ENCODE results near the gene URB2.
"Not testable (repeated sequence)": the region's sequence is repeated elsewhere in the genome, so short reads cannot be mapped to it uniquely, and the experiment has no call there.

URB2 gene

DNA sequence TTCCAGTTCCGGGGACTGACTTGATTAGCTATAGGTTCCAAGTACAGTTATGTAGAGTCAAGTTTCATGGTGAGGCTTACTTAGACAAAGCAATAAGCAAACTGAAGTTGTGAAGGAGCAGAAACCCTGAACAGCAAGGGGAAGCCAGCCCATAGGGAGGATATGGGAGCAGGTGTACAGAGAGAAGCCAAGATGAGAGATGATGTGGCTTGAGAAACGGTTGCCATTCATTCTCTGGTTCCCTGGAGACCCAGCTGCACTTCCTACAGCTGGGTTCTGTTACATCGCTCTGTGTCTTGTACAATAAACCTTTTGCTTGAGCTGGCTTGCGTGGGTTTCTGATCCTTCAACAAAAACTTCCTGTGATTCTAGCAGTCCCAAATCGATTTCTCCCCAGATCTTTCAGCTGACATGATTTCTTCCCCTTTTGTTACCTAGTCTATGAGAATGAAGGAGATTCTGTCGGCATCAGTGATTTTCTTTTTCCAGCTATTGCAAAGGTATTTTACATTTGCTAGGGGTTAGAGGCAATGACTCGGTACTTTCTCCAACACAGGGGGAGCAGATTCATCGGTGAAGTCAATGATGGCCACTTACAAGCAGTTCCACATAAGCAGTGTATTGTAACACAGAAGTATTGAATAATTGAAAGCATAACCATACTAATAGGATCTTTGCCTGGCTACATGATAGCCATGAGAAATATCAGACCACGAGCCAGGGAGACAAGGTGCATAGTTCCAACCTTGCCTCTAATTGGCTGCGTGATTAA is 67.3 kb downstream of the URB2 start:
- no peak for DNase-seq (ENCODE audit: low read depth in 2 of 2)

DNA sequence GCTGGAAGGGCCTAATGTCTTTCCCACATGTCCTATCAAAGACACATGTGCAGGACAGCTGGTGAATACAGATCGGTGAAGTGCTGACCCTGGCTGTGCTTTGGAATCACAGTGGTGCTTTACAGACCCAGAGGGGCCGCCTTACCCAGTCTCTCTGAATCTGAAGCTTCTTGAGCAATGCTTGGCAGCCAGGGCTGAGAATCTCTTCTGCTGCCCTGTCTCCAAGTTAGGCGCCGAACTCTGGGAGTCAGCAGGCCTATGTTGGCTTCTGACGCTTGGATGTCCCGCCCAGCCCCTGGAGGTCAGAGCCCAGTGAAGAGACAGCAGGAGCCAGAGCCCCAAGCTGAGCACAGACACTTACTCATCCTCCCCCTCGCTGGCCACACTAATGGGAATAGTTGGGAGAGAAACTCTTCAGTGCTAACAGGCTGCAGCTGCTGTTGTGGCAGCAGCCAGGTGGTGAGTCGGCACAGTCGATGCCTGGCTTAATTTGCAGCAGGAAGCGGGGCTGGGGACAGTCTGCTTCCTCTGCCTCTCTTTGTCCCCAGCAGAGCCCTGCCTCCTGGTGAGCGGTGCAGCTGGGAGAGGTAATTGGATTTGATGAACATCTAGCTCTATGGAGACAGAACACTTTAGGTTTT is 68.1 kb downstream of the URB2 start:
- DNase-seq (ENCODE audit: low read depth in 2 of 2) = no peak

DNA sequence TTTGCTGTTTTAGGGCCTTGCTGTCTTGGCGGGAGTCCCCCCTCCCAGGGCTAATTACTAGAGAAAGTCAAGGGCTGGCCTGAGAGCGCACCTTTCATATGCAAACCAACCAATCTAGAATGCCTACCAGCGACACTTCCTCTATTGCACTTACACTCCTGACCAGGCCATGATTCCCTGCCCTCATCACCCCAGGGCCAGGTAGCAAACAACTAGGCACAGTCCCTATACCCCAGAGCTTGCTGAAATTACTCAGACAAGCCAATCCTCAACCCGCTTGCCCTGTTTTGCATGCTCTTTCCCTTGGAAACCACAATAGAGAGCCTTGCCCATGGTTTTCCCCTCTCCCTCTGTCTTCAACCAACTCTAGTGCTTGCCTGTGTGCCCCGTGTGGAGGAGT is 70.3 kb downstream of the URB2 start:
- DNase-seq (ENCODE audit: low read depth in 2 of 2) = no peak

- DNase-seq (ENCODE audit: low read depth in 2 of 2) = no peak
Measured at GRCh38 chr1:229699613-229700267, 73.7 kb downstream of the URB2 start.

- DNase-seq (ENCODE audit: low read depth in 2 of 2) = no peak
Measured at GRCh38 chr1:229704157-229704556, 78.1 kb downstream of the URB2 start.

- DNase-seq (ENCODE audit: low read depth in 2 of 2) = not testable (repeated sequence)
Measured at GRCh38 chr1:229705152-229705551, 79.1 kb downstream of the URB2 start.

DNA sequence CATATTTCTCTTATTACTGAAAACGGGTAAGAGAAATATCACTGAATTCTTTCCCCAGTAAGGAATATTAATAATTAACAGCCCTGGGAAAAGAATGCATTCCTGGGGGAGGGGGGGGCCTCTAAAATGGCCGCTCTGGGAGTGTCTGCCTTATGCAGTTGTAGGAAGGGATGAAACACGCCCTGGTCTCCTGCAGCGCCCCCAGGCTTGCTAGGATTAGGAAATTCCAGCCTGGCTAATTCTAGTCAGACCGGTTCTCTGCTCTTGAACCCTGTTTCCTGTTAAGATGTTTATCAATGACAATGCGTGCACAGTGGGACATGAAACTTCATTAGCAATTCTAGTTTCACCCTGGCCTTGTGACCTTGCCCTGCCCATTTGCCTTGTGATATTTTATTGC is 81.1 kb downstream of the URB2 start:
- not testable (repeated sequence) for DNase-seq (ENCODE audit: low read depth in 2 of 2)

- no peak for DNase-seq (ENCODE audit: low read depth in 2 of 2)
Measured at GRCh38 chr1:229709500-229710013, 83.5 kb downstream of the URB2 start.
